Tongue (tissue), 2 donors: ENCODE data around the gene PDGFC. TPM values are rescaled to one million over a fixed set of nuclear protein-coding genes. Genes with fewer than 3 reads are reported as not detected.

Source experiments
- DNase-seq: peaks from one replicate; pipeline ENCODE4 v3.0.0-alpha.2; 2015
- total RNA-seq: library from RNA; depleted of rRNA; stranded (reverse); fragments of >200 nt; gene quantifications from one replicate; pipeline ENCODE4 v1.2.3, GENCODE V29; 2014

The PDGFC gene, protein sequence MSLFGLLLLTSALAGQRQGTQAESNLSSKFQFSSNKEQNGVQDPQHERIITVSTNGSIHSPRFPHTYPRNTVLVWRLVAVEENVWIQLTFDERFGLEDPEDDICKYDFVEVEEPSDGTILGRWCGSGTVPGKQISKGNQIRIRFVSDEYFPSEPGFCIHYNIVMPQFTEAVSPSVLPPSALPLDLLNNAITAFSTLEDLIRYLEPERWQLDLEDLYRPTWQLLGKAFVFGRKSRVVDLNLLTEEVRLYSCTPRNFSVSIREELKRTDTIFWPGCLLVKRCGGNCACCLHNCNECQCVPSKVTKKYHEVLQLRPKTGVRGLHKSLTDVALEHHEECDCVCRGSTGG
- 25.8 TPM for total RNA-seq

- peak; percentile 84 for DNase-seq
Observed at GRCh38 chr4:156971676-156972378, at the start of gene PDGFC. PDGFC (minus strand) TSS chr4:156971799; CDS start chr4:156970903, 896 bp downstream.

DNA sequence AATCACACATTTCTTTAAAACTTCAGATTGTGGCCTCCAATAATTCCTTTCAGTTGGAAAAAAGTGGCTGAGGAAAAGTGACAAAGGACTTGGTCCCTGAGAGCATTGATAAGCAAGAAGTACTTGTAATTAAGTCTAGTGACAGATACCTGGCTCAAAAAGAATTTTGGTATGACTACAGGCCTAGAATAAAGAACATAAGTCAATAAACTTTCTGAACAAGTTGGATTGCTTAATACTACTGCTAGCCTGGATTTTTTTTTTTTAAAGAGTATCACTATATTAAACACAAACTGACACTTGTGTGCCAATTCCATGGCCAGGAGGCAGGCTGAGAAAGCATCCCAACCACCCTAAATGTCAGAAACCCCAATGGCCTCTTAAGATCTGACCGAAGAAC, 49.3 kb upstream of the PDGFC start:
- DNase-seq, result no peak

- DNase-seq, result no peak
Observed at GRCh38 chr4:157018920-157019490, 47.4 kb upstream of the PDGFC start.

DNA sequence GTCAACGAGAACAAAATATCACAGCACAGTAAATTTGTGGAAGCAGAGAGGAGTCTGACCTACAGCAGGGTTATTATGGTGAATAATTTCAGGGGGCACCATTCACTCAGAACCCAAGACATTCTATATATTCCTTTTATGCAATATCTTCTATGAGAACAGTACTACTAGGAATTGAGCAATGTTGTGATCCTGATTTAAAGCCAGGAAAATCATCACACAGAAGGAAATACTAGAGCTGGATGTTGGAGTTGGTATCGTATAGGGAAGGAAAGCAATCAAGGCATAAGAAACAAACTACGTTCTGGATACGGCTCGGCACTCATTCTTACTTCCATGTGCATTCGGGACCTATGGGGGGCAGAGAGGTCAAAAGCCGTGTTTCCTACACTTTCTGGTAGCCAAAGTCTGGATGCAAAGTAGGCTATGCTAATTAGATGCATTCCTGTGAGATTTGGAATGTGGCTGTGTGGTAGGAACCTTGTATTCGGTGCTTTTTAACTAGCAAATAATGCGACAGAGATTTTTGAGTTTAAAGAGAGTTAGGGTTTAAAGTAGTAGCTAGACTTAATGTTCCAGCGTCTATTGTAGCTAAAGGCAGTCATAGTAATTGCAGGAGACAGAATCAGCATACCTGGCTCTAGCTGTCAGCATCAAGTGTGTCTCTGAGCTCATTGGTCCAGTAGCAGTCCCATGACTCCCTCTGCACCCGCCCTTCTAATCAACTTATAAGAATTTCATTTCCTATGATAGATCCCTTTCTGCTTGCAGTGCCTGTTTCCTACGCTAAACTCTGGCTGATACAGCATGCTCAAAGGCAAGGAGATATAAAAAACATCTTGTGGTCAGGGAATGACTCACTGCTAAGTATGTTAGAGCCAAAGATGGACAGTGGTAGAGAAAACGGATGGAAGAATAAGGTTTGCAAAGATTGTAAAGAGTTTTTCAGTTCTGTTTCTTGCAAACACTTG, 43.3 kb upstream of the PDGFC start:
- no peak for DNase-seq

DNA sequence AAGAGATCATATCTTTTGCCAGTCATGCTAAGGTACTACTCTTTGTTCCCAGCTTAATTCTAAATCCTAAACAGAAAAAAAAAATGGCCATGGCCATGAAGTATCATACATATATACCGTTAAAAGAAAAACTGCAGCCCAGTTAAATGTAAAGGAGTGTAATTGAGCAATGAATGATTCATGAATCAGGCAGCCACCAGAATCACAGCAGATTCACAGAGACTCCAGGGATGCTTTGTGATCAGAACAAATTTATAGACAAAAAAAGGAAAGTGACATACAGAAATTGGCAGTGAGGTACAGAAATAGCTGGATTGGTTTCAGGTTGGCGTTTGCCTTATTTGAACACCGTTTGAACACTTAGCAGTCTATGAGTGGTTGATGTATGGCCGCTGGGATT, 42.1 kb upstream of the PDGFC start:
- no peak for DNase-seq

GRCh38 chr4:157012781-157013180, 41.2 kb upstream of the PDGFC start:
- no peak for DNase-seq

- DNase-seq, result no peak
Observed at GRCh38 chr4:157012296-157012695, 40.7 kb upstream of the PDGFC start.

DNA sequence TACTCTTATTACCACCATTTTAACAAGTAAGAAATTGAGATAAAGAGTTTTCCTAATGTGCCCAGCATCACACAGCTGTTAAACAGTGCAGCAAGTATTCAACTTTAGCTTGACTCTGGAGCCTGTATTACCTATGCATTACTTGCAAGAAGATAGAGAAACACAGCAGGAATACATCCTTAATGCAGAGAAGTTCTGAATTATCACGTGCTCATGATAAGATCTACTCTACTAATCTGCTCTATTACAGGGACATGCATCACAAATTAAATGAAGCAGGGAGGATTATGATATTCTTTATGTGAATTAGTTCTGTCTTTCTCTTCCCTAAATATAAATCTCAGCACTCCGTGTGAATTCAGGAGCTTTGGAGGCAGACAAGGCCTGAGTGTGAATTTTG, 39.0 kb upstream of the PDGFC start:
- DNase-seq, result no peak

- DNase-seq, result no peak
Observed at GRCh38 chr4:157005831-157006230, 34.2 kb upstream of the PDGFC start.

- peak; percentile 37 for DNase-seq
Observed at GRCh38 chr4:157005193-157005592, 33.6 kb upstream of the PDGFC start.

GRCh38 chr4:157004279-157005161, 32.9 kb upstream of the PDGFC start:
- peak; percentile 13 for DNase-seq

DNA sequence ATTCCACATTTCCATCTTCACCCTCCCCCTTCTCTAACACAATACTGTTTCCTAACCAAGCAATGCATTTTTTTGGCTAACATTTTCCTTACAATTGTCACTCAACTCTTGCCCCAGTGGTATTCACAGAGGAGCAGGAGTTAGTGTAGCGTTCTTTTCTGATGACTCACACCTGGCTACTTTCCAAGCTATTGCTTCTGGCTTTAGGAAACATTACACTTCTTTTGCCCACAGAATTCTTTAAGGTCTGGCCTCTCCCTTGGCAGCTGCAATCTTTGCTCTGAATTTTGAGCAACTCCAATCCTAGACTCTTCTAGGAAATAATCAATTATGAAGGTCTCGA, 27.5 kb upstream of the PDGFC start:
- peak; percentile 95 for DNase-seq

DNA sequence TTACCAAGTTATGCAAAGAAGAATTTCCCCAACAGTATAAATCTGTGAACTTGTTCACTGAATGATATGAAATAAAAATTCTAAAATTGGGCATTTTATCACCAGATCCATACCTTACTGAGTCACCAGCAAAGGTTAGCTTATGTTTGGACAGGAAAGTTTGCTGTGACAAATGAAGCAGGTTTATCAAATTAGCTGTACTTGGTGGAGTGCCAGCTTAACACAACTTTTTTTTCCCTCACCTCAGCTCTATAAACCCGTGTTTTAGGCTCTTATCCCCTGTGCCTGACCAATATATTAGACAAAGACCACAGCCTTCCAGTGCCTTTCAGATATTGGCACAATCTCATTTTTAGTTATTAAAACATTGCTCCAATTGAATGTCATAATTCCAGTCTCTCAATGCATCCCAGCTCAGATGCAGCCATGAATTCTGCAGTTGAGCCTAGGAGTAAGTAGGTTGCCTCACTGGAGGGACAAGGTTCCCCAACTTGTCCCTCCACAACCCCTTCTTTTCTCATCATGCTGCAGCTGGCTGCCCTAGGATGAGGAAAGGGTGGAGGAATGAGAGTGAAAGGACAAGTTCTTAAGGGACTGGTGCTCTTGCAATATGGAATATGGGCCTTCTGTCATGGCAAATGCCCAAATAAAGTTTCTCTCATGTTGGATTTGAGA, 27.0 kb upstream of the PDGFC start:
- no peak for DNase-seq

- DNase-seq, result no peak
Observed at GRCh38 chr4:156992943-156993342, 21.3 kb upstream of the PDGFC start.

DNA sequence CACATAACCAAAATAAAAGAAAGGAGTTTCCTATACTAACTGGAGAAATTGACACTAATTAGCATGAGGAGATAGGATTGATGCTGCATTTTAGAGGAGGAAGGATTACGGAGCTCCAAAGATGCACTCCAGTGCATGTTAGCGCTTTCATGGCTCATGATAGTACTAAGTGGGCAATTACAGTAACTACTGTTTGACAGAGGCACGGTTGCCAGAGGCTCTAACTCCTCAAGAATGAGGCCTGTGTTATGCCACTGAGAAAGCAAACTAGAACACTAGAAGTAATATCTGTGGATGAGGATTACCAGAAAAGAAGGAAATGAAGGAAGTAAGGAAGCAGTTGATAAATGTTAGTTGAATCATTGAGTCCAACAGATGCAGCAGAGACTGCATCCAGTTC, 19.6 kb upstream of the PDGFC start:
- DNase-seq, result no peak

GRCh38 chr4:156983366-156983765, 11.8 kb upstream of the PDGFC start:
- no peak for DNase-seq

DNA sequence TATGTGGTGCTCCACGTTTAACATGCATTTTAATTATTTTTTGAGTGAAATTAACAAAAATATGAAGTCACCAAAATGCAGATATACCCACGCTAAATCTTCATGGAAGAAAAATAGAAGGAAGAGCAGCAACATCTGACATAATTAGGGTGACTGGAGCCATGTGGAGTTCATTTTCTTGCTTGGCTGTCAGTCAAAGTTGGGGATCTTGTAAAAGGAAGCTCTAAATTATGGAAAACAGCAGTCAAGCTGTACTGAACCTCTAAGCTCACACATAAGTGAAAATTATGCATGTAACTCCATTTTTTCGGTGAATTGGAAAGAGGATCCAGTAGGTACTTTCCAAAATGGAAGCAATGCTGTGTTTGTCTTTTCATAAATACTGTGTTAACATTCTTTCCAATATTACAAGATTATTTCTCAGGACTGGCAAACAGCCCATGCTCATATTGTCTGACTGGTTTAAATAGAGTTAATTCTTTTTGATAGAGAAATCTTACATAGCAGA, 9.7 kb upstream of the PDGFC start:
- DNase-seq, result peak; percentile 34

- DNase-seq, result no peak
Observed at GRCh38 chr4:156977435-156978160, 6.0 kb upstream of the PDGFC start.

- DNase-seq, result no peak
Observed at GRCh38 chr4:156976147-156976546, 4.5 kb upstream of the PDGFC start.

DNA sequence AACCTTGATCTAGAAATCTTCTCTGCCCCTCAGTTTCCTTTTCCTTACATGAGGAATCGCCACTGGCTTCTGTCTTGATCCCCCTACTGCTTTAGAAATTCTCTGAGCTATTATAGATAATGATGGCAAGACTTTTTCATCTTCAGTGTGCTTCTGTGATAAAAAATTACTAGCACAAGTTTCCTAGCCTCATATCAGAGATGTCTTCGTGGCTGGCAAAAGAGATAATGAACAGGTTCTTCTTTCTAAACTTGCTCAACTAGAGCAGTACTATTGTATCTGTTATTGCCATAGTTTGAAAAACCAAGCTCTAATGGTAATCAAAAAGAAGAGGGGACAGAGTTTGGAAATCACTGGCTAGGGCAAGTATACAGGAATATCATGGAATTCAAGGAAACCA, 4.1 kb upstream of the PDGFC start:
- DNase-seq, result no peak
